GM12801 (cell line): ENCODE measurements around the gene CELF5.

ENCODE experiments used
- CTCF ChIP-seq: IDR thresholded peaks from one replicate; pipeline ENCODE4 v1.5.1; 2011; ENCODE audit warnings: control low read depth; ENCODE audit not compliant: insufficient read length; ENCODE audit errors: extremely low read depth

CELF5 gene

DNA sequence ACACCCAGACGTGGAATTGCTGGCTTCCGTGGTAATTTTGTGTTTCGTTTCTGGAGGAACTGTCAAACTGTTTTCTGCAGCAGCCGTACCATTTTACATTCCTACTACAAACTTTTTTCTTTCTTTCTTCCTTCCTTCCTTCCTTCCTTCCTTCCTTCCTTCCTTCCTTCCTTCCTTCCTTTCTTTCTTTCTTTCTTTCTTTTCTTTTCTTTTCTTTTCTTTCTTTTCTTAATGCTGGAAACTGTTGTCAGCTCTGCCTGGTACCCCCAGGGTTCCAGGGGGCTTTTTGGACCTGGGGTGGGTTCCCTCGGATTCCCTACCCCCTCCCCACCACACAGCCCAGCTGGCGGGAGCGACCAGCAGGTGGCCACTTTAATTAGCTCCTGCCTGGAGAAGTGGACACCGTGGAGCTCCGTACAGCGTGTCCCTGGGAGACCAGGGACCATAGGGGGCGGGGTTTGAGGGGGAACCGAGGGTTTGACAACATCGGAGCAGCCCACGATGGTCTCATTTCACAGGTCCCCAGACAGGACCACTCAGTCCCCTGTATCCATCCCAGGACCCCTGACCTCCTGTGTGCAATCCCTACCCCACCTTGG is 24.4 kb downstream of the CELF5 start:
- TF ChIP-seq CTCF, result no peak

- TF ChIP-seq CTCF, result no peak
These were observed 24.9 kb downstream of the CELF5 start for GRCh38 chr19:3249408-3249807.

DNA sequence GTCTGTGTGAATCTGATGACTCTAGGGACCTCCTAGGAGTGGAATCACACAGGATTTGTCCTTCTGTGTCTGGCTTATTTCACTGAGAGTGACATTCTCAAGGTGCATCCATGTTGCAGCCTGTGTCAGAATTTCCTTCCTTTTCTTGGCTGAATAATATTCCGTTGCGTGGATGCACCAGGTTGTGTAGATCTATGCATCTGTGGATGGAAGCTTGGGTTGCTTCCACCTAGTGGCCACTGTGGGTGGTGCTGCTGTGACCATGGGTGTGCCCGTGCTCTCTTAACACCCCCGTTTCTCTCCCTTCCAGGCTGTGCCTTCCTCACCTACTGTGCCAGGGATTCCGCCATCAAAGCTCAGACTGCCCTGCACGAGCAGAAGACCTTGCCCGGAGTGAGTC is 26.2 kb downstream of the CELF5 start:
- no peak for TF ChIP-seq CTCF

GRCh38 chr19:3251229-3251628 is 26.8 kb downstream of the CELF5 start:
- TF ChIP-seq CTCF, result no peak

DNA sequence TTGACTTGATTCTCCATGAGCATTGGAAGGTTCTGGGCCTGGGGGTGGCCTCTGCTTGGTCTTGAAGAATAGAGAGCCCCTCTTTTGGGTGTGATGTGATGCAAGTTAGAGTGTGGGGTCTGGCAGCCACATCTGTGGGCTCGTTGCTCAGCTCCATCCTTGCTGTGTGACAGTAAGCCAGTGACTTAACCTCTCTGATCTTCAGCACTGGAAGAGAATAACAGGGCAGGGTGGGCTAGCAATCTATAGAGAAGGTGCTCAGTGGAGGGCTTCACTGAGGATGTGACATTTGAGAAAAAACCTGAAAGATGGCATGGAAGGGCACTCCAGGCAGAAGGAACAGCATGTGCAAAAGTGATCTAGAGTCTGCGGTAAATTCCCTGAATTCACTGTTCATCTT is 28.2 kb downstream of the CELF5 start:
- no peak for TF ChIP-seq CTCF

DNA sequence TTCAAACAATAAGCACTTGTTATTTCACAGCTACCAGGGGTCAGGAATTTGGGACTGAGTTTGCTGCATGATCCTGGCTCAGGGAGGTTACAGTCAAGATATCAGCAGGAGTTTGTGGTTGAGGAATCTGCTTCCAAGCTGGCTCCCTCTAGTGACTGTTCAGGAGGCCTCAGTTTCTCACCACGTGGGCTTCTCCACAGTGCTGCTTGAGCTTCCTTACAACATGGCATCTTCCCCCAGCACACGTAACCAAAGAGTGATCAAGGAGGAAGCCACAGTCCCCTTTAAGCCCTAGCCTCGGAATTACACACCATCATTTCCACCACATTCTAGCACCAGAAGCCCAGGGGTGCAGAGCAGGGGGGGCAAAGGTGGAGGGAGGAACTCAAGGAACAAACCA is 28.8 kb downstream of the CELF5 start:
- no peak for TF ChIP-seq CTCF

GRCh38 chr19:3254520-3254919 is 30.1 kb downstream of the CELF5 start:
- TF ChIP-seq CTCF, result no peak

- TF ChIP-seq CTCF, result no peak
These were observed 32.6 kb downstream of the CELF5 start for GRCh38 chr19:3257071-3257470.
